ENCODE measurements around the gene VASN.

GRCh38 chr16:4361033-4361943 lies 10.4 kb upstream of the VASN start:
- TF ChIP-seq CTCF (IDR thresholded peaks at IDR 0.05; ENCODE audit: low read depth, low read length, poor library complexity, severe bottlenecking) (no peak), EZH2phosphoT487 (IDR thresholded peaks at IDR 0.05; ENCODE audit: borderline replicate concordance, low read length) (no peak)

Measured in DOHH2 (cell line).